Panc1 (cell line): ENCODE measurements around the gene HK1.

Source experiments
- CTCF ChIP-seq: fragments of 450-650 bp; IDR thresholded peaks from 2 replicates; pipeline ENCODE4 v1.5.1; 2017; ENCODE audit warnings: mild to moderate bottlenecking
- POLR2AphosphoS5 ChIP-seq: IDR thresholded peaks from 2 replicates; pipeline ENCODE4 v1.6.1; 2012; ENCODE audit warnings: mild to moderate bottlenecking, low read depth, low read length, moderate library complexity
- REST ChIP-seq, 2 experiments: IDR thresholded peaks; 2 replicates each; pipeline ENCODE4 v1.6.1; 2011 to 2012; ENCODE audit warnings: low read depth in 2 of 2, control low read depth in 1 of 2, low read length in 1 of 2, mild to moderate bottlenecking in 1 of 2, moderate library complexity in 1 of 2; ENCODE audit not compliant: insufficient read depth in 1 of 2
- SIN3A ChIP-seq: IDR thresholded peaks from 2 replicates; pipeline ENCODE4 v1.6.1; 2012; ENCODE audit warnings: low read depth, mild to moderate bottlenecking, low read length, moderate library complexity, borderline replicate concordance; ENCODE audit not compliant: insufficient read depth
- TCF7L2 ChIP-seq: IDR thresholded peaks from 2 replicates; pipeline ENCODE4 v1.6.1; 2011; ENCODE audit warnings: mild to moderate bottlenecking, low read depth, low read length, inconsistent platforms

DNA sequence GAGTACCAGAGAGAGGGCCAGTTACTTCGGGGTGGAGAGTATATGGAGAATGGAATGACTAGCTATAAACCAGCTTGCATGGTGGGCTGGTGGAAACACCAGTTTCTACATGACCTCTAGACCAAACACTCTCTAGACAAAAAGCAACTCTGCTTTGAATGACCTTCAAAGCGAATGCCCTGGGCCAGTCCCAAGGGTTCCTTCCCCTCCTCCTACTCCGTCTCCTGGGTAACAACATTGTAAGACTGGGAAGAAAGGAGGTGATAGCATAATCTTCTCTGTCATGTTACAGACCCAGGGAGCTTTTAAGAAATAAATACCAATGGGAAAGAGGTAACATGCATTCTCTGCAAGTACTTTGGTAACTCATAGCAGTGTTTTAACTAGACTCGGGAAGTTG lies 7.4 kb downstream of the HK1 start:
- TF ChIP-seq CTCF (no peak), REST (IDR thresholded peaks at IDR 0.05; ENCODE audit: insufficient read depth in 1 of 2, low read depth in 2 of 2, low read length in 1 of 2) (no peak), POLR2AphosphoS5 (no peak), SIN3A (no peak), TCF7L2 (no peak)
